Gastrocnemius medialis (tissue), 4 donors: ENCODE data around the gene UNC93B1. TPM values are rescaled to one million over a fixed set of nuclear protein-coding genes. Genes with fewer than 3 reads are reported as not detected.

ENCODE experiments used
- ATAC-seq, 2 donors: fragments of 150-250 bp; one replicate each; pipeline ENCODE4 v1.9.1; 2016
- DNase-seq, 2 donors: peaks; one replicate each; pipeline ENCODE4 v3.0.0-alpha.2; 2019
- H3K27ac ChIP-seq, 4 donors: fragments of 200-600 bp; sonication (generic); 1 replicate in 1 of 4; 2 replicates in 3 of 4; pipeline ENCODE4 v1.5.1; 2016 to 2018; ENCODE audit warnings: mild to moderate bottlenecking in 2 of 4, moderate library complexity in 1 of 4
- H3K27me3 ChIP-seq, 3 donors: fragments of 200-600 bp; sonication (generic) in 2 of 3; 1 replicate in 1 of 3; 2 replicates in 2 of 3; pipeline versions ENCODE4 v1.5.1 to v1.6.0; 2016 to 2019; ENCODE audit warnings: mild to moderate bottlenecking in 1 of 3, moderate library complexity in 1 of 3
- H3K36me3 ChIP-seq, 2 donors: fragments of 200-600 bp; sonication (generic) in 1 of 2; one replicate each; pipeline ENCODE4 v1.5.1; 2017 to 2018
- H3K4me1 ChIP-seq, 2 donors: fragments of 200-600 bp; sonication (generic) in 1 of 2; one replicate each; pipeline ENCODE4 v1.5.1; 2016 to 2017; ENCODE audit warnings: mild to moderate bottlenecking in 2 of 2
- H3K4me3 ChIP-seq, 4 donors: fragments of 200-600 bp; sonication (generic) in 3 of 4; 1 replicate in 1 of 4; 2 replicates in 3 of 4; pipeline ENCODE4 v1.5.1; 2016 to 2019; ENCODE audit warnings: mild to moderate bottlenecking in 2 of 4
- H3K9me3 ChIP-seq, 3 donors: fragments of 200-600 bp; sonication (generic) in 2 of 3; 1 replicate in 1 of 3; 2 replicates in 2 of 3; pipeline ENCODE4 v1.5.1; 2016 to 2019
- POLR2A ChIP-seq, 2 donors: fragments of 450-650 bp; IDR thresholded peaks; one replicate each; pipeline ENCODE4 v1.6.1; 2017; ENCODE audit warnings: antibody characterized with exemption in 2 of 2, mild to moderate bottlenecking in 2 of 2, moderate library complexity in 2 of 2
- in situ Hi-C, 4 donors: fragments of 200-750 bp; cut with MboI; loops; one replicate each; pipeline versions ENCODE4 v1.15.0 to v1.8.0; 2017; ENCODE audit warnings: low sequenced_read_pairs in 4 of 4
- intact Hi-C: fragments of 100-400 bp; cut with DNase I; formaldehyde crosslinking; loops from one replicate; pipeline ENCODE4 v1.15.1; 2023; ENCODE audit warnings: low total_unique reads
- total RNA-seq, 4 donors: library from RNA; depleted of rRNA; stranded (reverse); fragments of >200 nt; gene quantifications; one replicate each; pipeline versions ENCODE4 v1.1.0 to v1.2.3, GENCODE V29; 2016
- TF ChIP-seq, protein P1 (sequence below), 5 experiments: fragments of 450-650 bp in 3 of 5; fragments of 200-600 bp in 2 of 5; sonication (generic) in 2 of 5; IDR thresholded peaks in 4 of 5; conservative IDR thresholded peaks in 1 of 5; 1 replicate in 4 of 5; 2 replicates in 1 of 5; pipeline ENCODE4 v1.5.1; 2016 to 2019; ENCODE audit warnings: antibody characterized with exemption in 5 of 5, mild to moderate bottlenecking in 3 of 5, moderate library complexity in 3 of 5

Gene UNC93B1
- total RNA-seq, 4 donors from 2014 or later, result 5.4 to 8.8 (median 6.4) TPM

GRCh38 chr11:68009391-68010089 is 5.6 kb upstream of the UNC93B1 start:
- H3K4me1 ChIP-seq, result peaks cover 7 to 18% of the 10 kb centered on the region in 2 donors
- ATAC-seq (no peak), DNase-seq (no peak)

DNA sequence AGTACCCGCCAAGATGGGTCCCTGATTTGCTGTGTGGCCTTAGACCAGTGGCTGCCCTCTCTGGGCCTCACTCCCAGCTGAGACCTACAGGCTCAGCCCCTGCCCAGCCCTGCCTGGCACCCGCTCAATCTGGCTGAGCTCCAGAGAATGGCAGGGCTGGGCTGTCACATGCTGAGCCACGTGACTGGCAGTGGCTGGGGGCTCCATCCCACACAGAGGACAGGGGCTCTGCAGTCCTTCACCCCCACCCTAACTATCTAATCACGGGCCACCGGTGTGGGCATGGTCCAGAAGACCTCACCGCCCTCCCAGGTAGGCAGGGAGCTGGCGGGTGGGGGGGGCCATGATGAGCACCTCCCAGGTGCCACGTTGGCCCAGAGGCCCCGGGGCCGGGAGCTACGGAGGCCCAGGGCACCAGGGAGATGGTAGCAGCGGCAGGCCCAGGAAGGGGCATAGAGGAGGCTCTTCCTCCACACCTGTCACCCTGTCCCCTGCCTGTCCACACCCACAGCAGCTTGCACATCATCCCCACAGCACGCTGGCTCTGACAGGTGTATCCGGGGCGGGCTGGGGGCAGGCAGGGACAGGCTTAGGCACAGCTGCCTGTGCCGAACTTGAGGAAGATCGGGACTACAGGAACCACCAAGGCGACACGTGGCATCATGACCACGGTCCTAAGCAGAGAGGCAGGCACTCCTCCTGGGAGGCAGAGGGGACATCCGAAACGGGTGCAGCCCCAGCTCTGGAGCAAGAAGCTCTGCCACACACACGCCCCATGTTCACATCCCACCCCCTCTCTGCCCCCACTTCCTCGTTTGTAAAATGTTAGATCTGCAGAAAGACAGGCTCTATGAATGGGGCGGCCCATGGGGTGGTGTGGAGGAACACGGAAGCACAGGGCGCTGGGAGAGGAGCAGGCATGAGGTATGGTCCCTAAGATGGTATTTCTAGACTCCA is 4.8 kb upstream of the UNC93B1 start:
- intact Hi-C loops, result no loop called here
- H3K4me1 ChIP-seq, result peaks cover 7 to 18% of the 10 kb centered on the region in 2 donors
- DNase-seq (no peak), ATAC-seq (no peak)
- no peaks in the 10 kb centered on the region for H3K36me3 ChIP-seq
- in situ Hi-C loops, result no loop called here
- no peak overlapping the region for H3K4me3 ChIP-seq
- H3K9me3 ChIP-seq, result no peaks in the 10 kb centered on the region
- TF ChIP-seq POLR2A (IDR thresholded peaks at IDR 0.05), result no peak
- H3K27ac ChIP-seq, result no peak overlapping the region
- peaks cover 0 to 4% (median 0%) of the 10 kb centered on the region in 3 donors for H3K27me3 ChIP-seq

More at GRCh38 chr11:68009391-68010089, 5.6 kb upstream of the UNC93B1 start:
- Histone ChIP-seq H3K4me3 (peak overlapping the region in 3 of 4 donors; percentile 33 to 39 (median 36)), H3K36me3 (no peaks in the 10 kb centered on the region), H3K27ac (peak overlapping the region; percentile 73 to 79 (median 76)), H3K9me3 (no peaks in the 10 kb centered on the region), H3K27me3 (no peaks in the 10 kb centered on the region)
- in situ Hi-C loops, result no loop called here
- TF ChIP-seq, protein P1, sequence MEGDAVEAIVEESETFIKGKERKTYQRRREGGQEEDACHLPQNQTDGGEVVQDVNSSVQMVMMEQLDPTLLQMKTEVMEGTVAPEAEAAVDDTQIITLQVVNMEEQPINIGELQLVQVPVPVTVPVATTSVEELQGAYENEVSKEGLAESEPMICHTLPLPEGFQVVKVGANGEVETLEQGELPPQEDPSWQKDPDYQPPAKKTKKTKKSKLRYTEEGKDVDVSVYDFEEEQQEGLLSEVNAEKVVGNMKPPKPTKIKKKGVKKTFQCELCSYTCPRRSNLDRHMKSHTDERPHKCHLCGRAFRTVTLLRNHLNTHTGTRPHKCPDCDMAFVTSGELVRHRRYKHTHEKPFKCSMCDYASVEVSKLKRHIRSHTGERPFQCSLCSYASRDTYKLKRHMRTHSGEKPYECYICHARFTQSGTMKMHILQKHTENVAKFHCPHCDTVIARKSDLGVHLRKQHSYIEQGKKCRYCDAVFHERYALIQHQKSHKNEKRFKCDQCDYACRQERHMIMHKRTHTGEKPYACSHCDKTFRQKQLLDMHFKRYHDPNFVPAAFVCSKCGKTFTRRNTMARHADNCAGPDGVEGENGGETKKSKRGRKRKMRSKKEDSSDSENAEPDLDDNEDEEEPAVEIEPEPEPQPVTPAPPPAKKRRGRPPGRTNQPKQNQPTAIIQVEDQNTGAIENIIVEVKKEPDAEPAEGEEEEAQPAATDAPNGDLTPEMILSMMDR (IDR thresholded peaks at IDR 0.05 in 4 of 5, conservative IDR thresholded peaks at IDR 0.05 in 1 of 5), result no peak
- no peak for TF ChIP-seq POLR2A (IDR thresholded peaks at IDR 0.05)
- intact Hi-C loops, result loop anchor here (1.0 to 2.0 kb wide), 3 partner anchors 21 to 112 kb away; partner anchors contain the start of genes CHKA, NDUFS8 and TCIRG1

- Histone ChIP-seq H3K27me3 (peaks cover 0 to 4% (median 0%) of the 10 kb centered on the region in 3 donors), H3K36me3 (no peaks in the 10 kb centered on the region), H3K27ac (no peak overlapping the region), H3K9me3 (no peaks in the 10 kb centered on the region), H3K4me3 (no peak overlapping the region), H3K4me1 (peaks cover 7 to 18% of the 10 kb centered on the region in 2 donors)
- no peak for DNase-seq
- intact Hi-C loops, result no loop called here
- no peak for TF ChIP-seq POLR2A (IDR thresholded peaks at IDR 0.05)
- TF ChIP-seq, protein P1 (IDR thresholded peaks at IDR 0.05 in 4 of 5, conservative IDR thresholded peaks at IDR 0.05 in 1 of 5), result no peak
- no peak for ATAC-seq
- in situ Hi-C loops, result no loop called here
Measured at GRCh38 chr11:68007498-68008380, 3.8 kb upstream of the UNC93B1 start.

DNA sequence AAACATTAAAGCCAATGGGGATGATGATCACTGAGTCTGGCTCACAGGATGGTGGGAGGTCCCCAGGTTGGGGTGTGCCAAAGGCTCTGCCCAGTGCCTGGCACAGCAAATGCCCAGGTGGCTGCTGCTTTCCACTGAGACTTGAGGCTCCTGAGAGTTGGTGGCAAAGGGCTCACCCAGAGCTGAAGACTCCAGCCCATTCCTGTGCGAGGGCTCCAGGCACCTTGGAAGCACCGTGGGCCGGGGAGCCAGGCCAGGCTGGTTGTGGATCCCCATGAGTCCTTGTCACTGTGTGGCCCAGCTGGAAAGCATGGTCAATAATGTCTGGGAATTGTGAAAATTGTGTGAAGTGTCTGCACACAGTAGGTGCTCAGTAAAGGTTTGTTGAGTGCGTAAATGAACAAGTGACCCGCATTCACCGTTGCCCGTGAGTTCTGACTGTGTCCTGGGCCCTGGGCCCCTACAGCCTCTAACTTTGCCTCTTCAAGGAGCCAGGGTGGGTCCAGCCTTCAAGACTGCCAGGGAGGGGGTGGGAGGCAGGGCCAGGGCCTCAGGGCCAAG is 2.8 kb upstream of the UNC93B1 start:
- in situ Hi-C loops (no loop called here), intact Hi-C loops (no loop called here)
- no peaks in the 10 kb centered on the region for H3K36me3 ChIP-seq
- ATAC-seq (no peak), DNase-seq (no peak)
- TF ChIP-seq, protein P1 (IDR thresholded peaks at IDR 0.05 in 4 of 5, conservative IDR thresholded peaks at IDR 0.05 in 1 of 5), result no peak
- no peak for TF ChIP-seq POLR2A (IDR thresholded peaks at IDR 0.05)
- H3K4me3 ChIP-seq, result no peak overlapping the region
- peaks cover 7 to 18% of the 10 kb centered on the region in 2 donors for H3K4me1 ChIP-seq
- H3K27ac ChIP-seq, result no peak overlapping the region
- peaks cover 0 to 4% (median 0%) of the 10 kb centered on the region in 3 donors for H3K27me3 ChIP-seq
- no peaks in the 10 kb centered on the region for H3K9me3 ChIP-seq
